ENCODE measurements around the gene ASTN2. TPM values are rescaled to one million over a fixed set of nuclear protein-coding genes. Genes with fewer than 3 reads are reported as not detected.

Gene ASTN2
- total RNA-seq, 1 experiment from 2014 or later, result 1.8 TPM

DNA sequence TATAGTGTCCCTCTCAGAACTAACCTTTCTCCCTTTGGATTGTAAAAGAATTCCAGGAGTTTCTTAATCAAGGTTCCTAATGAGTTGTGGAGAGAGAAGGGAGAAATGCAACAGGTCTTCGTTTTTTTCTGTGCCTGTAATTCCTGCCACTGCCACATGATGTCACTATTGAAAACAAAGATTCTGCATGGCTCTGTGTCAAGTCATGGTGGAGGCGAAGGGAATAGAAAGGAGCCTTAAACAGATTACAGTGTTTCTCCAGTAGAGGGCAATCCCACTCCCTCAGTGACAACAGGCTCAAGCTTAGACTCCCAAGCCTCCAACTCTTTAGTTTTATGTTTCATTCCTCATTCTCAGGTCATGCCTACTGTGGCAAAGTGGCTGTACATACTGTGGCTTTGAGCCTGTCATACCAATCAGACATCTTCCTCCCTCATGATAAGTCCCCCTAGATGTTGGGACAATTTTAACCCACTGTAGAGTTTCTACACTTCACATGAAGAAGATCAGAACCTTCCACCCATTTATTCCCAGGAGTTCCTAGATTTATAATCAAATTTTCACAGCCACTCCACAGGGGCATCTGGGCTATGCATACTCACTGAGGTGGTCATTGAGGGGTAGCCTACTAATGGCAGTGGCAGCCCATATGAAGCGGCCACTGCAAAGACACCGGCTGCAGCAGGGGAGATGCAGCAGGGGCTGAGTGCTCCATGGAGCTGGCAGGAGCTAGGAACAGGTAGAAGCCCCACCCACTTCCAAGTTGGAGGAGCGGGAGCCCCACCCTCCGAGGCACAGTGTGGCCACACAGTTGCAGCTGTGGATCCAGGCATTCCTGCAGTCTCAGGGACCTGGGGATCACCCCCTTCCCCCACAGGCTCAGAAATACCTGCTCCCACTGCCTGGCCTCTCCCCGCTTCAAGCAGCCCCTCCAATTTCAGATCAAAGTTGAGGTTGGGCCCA lies 825.2 kb downstream of the ASTN2 start:
- peaks cover 3% of the 10 kb centered on the region; the same call in 1 of the 2 replicates for H3K36me3 ChIP-seq

DNA sequence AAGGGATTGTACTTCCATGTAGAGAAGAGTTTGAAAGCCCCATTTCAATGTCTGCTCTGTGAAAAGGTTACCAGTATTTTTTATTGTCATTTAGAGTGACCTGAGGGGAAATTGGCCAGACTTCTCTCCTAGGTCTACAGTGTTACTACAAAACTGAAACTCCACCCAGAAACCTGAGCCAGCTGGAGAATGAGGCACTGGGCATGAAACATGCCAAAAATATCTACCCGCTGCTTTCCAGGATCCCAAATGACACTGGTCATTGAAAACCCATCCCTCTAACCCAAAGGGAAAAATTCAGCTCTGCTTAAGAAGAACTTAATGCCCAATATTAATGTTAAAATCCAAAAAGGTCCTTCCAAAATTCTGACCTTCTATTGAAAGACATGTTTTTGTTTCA lies 826.9 kb downstream of the ASTN2 start:
- Histone ChIP-seq H3K36me3 (peaks cover 3% of the 10 kb centered on the region; the same call in 1 of the 2 replicates), H3K27me3 (replicated peaks) (no peaks in the 10 kb centered on the region), H3K27ac (no peak overlapping the region), H3K9me3 (replicated peaks) (no peaks in the 10 kb centered on the region; the same call in 1 of the 2 replicates), H3K4me3 (no peak overlapping the region), H3K4me1 (replicated peaks) (no peaks in the 10 kb centered on the region; the same call in 1 of the 2 replicates)
- DNase-seq (ENCODE audit: low read depth in 1 of 2, low spot score in 2 of 2), result no peak

More for the DNA sequence above, 825.2 kb downstream of the ASTN2 start:
- no peaks in the 10 kb centered on the region for H3K4me1 ChIP-seq (replicated peaks)
- H3K27ac ChIP-seq, result no peak overlapping the region
- DNase-seq (ENCODE audit: low read depth in 1 of 2, low spot score in 2 of 2), result no peak
- no peak overlapping the region for H3K4me3 ChIP-seq
- H3K9me3 ChIP-seq (replicated peaks), result no peaks in the 10 kb centered on the region; the same call in 1 of the 2 replicates
- H3K27me3 ChIP-seq (replicated peaks), result no peaks in the 10 kb centered on the region

DNA sequence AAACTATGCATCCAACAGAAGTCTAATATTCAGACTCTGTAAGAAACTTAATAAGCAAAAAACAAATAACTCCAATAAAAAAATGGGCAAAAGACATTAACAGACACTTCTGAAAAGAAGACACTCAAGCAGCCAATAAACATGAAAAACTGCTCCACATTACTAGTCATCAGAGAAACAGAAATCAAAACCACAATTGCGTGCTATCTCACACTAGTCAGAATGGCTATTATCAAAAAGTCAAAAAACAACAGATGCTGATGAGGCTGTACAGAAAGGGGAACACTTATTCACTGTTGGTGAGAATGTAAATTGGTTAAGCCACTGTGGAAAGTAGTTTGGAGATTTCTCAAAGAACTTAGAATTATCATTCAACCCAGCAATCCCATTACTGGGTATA lies 829.0 kb downstream of the ASTN2 start:
- H3K27ac ChIP-seq, result no peak overlapping the region
- no peak overlapping the region for H3K4me3 ChIP-seq
- H3K9me3 ChIP-seq (replicated peaks), result no peaks in the 10 kb centered on the region; the same call in 1 of the 2 replicates
- no peak for DNase-seq (ENCODE audit: low read depth in 1 of 2, low spot score in 2 of 2)
- H3K27me3 ChIP-seq (replicated peaks), result no peaks in the 10 kb centered on the region
- H3K36me3 ChIP-seq, result peaks cover 3% of the 10 kb centered on the region; the same call in 1 of the 2 replicates
- H3K4me1 ChIP-seq (replicated peaks), result peaks cover 11% of the 10 kb centered on the region

DNA sequence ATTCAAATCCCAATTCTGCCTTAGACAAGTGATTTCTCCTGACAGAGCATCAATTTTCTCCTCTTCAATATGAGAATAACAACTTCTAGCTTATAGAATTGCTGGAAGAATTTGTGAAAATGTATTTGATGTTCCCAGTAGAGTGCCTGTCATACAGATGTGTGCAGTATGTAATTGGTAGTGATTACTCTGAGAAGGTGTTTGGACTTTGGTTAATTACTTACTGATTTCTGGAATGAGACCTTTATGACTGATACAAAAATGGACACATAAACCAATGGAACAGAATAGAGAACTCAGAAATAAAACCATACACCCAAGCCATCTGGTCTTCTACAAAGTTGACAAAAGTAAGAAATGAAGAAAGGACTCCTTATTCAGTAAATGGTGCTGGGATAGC lies 829.7 kb downstream of the ASTN2 start:
- H3K36me3 ChIP-seq, result peaks cover 3% of the 10 kb centered on the region; the same call in 1 of the 2 replicates
- H3K27ac ChIP-seq, result no peak overlapping the region
- no peak for DNase-seq (ENCODE audit: low read depth in 1 of 2, low spot score in 2 of 2)
- H3K9me3 ChIP-seq (replicated peaks), result no peaks in the 10 kb centered on the region; the same call in 1 of the 2 replicates
- no peaks in the 10 kb centered on the region for H3K27me3 ChIP-seq (replicated peaks)
- no peak overlapping the region for H3K4me3 ChIP-seq
- H3K4me1 ChIP-seq (replicated peaks), result peaks cover 11% of the 10 kb centered on the region

DNA sequence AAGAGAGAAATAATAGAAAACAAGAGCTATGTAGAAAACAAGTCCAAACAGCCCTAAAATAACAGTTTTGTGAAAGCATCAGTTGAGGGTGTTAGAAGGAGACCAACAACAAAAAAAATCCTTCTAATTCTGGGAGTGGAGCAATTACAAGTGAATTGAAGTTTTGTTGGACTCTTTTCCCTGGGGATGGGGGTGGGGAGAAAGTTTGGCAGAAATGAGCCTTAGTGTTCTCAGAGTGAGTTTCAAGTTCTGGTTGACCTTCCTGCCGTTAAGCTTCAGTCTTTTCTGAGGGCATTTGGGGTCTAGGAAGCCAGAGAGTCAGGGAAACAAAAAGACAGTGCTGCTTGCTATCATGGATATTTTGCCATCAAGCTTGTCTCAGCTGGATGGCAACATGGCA lies 834.0 kb downstream of the ASTN2 start:
- H3K4me1 ChIP-seq (replicated peaks), result peaks cover 11% of the 10 kb centered on the region
- no peaks in the 10 kb centered on the region for H3K36me3 ChIP-seq
- H3K27ac ChIP-seq, result no peak overlapping the region
- DNase-seq (ENCODE audit: low read depth in 1 of 2, low spot score in 2 of 2), result no peak
- no peaks in the 10 kb centered on the region for H3K27me3 ChIP-seq (replicated peaks)
- no peaks in the 10 kb centered on the region for H3K9me3 ChIP-seq (replicated peaks)
- H3K4me3 ChIP-seq, result no peak overlapping the region

DNA sequence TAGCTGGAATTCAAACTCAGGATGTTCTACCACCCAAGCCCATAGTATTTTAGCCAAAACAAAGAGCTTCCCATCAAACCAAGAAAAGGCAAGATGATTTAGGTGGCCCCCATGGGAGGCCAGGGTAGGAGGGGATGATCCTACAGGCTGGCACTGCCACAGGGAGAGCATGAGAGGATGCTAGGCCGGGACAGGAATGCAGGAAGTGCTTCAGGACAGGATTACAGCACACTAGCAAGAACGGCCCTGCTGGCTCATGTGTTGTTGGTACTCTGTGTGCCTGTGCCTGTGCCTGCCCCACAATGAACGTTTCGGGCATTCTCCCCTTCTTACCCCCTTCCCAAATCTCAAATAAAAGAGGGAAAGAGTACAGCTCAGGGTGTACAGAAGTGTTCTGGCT lies 838.5 kb downstream of the ASTN2 start:
- H3K27ac ChIP-seq, result no peak overlapping the region
- no peaks in the 10 kb centered on the region for H3K27me3 ChIP-seq (replicated peaks)
- no peak for DNase-seq (ENCODE audit: low read depth in 1 of 2, low spot score in 2 of 2)
- H3K9me3 ChIP-seq (replicated peaks), result no peaks in the 10 kb centered on the region
- H3K4me3 ChIP-seq, result no peak overlapping the region
- H3K4me1 ChIP-seq (replicated peaks), result peaks cover 10% of the 10 kb centered on the region
- H3K36me3 ChIP-seq, result no peaks in the 10 kb centered on the region

DNA sequence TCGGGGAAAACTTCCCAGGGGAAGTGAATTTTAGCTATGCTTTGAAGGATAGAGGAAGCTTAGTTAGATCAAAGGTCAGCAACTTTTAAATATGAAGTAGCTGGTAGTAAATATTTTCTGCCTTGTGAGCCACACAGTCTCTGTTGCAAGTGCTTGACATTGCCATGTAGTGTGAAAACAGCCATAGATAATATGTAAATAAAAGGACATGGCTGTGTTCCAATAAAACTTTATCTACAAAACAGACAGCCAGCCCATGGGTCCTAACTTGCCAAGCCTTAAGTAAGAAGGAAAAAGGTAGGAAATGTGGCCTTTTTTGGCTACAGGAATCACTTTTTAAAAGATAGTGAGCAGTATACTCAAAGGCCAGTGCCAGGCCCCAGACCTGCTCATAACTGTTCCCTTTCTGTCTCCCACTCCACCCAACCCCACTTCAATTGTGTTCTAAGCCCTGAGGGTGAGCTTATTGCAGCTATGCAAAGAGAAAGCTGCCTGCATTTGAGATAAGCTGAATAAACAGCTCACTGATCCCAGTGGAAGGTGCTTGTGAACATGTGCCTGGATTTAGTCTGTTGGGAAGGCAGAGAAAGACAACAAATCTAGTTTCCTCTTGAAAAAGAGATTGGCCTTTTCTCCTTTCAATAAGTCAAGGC lies 840.7 kb downstream of the ASTN2 start:
- Histone ChIP-seq H3K27me3 (replicated peaks) (no peaks in the 10 kb centered on the region), H3K27ac (no peak overlapping the region), H3K9me3 (replicated peaks) (no peaks in the 10 kb centered on the region), H3K4me3 (no peak overlapping the region), H3K4me1 (replicated peaks) (peaks cover 11% of the 10 kb centered on the region), H3K36me3 (no peaks in the 10 kb centered on the region)
- no peak for DNase-seq (ENCODE audit: low read depth in 1 of 2, low spot score in 2 of 2)

DNA sequence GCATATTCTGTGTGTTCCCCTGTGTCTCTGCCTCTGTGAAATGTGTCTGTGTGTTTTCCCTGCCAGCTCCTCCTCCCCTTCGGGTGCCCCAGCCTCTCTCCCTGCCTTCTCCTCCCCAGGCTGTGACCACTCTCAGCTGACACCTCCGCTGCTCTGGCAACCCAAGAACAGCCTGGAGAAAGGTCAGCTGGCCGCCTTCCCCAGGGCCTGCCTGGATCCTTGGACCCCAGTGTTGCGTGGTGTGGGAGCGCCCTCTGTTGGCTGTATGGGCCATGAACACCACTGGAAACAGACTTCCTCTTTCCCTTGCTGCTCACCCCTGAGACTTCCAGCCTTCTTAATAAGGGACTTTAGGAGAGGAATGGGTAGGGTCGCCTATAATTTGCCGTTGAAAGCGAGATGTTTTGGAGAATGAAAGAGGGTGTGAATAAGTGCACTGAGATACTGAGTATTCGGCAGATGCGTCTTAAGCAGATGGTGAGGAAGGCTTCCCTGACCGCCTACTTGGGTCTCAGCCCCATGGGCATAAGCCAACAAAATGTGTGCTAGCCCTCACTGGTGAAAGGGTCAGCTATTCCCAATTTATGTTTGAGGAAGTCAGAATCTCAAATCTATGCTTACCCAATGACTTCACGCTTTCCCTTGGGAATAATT lies 842.6 kb downstream of the ASTN2 start:
- Histone ChIP-seq H3K9me3 (replicated peaks) (no peaks in the 10 kb centered on the region), H3K27me3 (replicated peaks) (no peaks in the 10 kb centered on the region), H3K36me3 (no peaks in the 10 kb centered on the region), H3K4me3 (no peak overlapping the region), H3K4me1 (replicated peaks) (peaks cover 11% of the 10 kb centered on the region), H3K27ac (no peak overlapping the region)
- DNase-seq (ENCODE audit: low read depth in 1 of 2, low spot score in 2 of 2), result peak; percentile 65 to 79

DNA sequence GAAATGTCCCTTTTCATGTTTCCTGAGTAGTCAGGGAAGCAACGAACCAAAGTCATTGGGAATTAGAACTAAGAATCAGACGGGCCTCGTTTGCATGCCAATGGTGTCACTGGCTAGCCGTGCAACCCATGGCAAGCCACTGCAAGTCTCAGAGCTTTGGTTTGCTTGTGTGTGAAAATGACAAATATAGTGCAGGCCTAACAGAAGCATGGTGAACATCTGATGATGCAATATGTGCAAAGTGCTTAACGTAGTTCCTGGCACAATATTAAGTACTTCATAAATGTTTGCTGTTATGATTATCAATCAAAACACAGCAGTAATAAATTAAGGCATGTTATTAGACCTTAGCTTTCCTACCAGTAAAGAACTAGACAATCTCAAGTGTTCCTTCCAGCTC lies 845.7 kb downstream of the ASTN2 start:
- no peak for DNase-seq (ENCODE audit: low read depth in 1 of 2, low spot score in 2 of 2)
- no peak overlapping the region for H3K4me3 ChIP-seq
- H3K4me1 ChIP-seq (replicated peaks), result peaks cover 11% of the 10 kb centered on the region
- H3K27me3 ChIP-seq (replicated peaks), result no peaks in the 10 kb centered on the region
- H3K36me3 ChIP-seq, result no peaks in the 10 kb centered on the region
- H3K27ac ChIP-seq, result no peak overlapping the region
- H3K9me3 ChIP-seq (replicated peaks), result no peaks in the 10 kb centered on the region

DNA sequence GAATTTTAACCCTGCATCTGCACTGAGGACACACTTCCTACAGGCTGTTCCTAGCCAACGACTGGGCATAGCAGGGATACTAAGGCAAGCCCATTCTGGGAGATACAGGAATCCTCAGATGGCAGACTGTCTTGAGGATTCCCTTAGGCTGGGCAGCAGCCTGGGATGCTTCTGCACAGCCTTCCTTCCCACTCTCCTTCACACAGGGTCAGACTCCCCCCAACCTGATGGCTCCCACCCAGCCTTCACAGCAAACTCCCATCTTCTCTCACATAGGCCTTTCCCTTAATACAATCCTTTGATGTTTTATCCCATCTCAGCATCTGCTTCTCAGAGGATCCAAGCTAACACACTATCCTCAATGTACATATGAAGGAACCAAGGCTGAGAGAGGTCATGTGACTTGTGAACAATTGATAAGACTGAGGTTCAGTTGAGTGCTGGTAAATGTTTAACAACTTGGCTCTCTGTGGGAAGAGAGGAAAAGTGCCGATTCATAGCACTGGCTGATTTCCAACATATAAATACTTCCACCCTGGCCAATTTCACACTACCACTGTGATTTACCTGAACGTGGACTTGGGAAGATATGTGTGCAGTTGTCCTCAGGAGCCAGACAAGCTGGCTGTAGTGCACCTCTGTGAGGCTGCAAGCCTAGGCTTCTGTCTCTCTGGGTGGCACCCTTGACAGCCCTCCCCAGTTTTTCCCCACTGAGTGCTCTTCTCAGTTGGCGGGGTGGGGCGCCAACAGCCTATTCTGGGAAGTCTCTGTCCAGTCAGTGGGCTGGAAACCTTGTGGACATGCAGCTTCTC lies 848.0 kb downstream of the ASTN2 start:
- H3K4me3 ChIP-seq, result no peak overlapping the region
- H3K4me1 ChIP-seq (replicated peaks), result peaks cover 6% of the 10 kb centered on the region
- no peak overlapping the region for H3K27ac ChIP-seq
- DNase-seq (ENCODE audit: low read depth in 1 of 2, low spot score in 2 of 2), result peak in 1 of 2 experiments; percentile 6
- no peaks in the 10 kb centered on the region for H3K36me3 ChIP-seq
- no peaks in the 10 kb centered on the region for H3K9me3 ChIP-seq (replicated peaks)
- H3K27me3 ChIP-seq (replicated peaks), result no peaks in the 10 kb centered on the region

DNA sequence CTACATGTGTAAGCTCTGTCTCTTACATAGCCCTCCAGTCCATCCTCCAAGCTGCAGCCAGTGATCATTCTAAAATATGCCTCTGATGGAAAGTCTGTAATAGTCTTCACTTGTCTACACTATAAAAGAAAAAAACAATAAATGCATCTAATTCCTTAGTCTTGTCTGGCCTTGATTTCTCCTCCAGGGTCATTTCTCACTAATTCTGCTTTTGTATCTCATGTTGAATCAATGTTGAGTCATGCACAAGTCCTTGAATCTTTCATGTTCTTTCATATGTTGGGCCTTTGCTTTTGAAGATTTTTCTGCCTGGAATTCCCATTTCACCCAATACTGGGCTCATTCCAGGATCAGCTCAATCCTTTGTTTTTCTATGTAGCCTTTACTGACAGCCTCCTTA lies 848.9 kb downstream of the ASTN2 start:
- H3K4me3 ChIP-seq, result no peak overlapping the region
- no peaks in the 10 kb centered on the region for H3K27me3 ChIP-seq (replicated peaks)
- H3K27ac ChIP-seq, result no peak overlapping the region
- no peaks in the 10 kb centered on the region; the same call in 1 of the 2 replicates for H3K4me1 ChIP-seq (replicated peaks)
- no peaks in the 10 kb centered on the region for H3K36me3 ChIP-seq
- DNase-seq (ENCODE audit: low read depth in 1 of 2, low spot score in 2 of 2), result no peak
- no peaks in the 10 kb centered on the region for H3K9me3 ChIP-seq (replicated peaks)

DNA sequence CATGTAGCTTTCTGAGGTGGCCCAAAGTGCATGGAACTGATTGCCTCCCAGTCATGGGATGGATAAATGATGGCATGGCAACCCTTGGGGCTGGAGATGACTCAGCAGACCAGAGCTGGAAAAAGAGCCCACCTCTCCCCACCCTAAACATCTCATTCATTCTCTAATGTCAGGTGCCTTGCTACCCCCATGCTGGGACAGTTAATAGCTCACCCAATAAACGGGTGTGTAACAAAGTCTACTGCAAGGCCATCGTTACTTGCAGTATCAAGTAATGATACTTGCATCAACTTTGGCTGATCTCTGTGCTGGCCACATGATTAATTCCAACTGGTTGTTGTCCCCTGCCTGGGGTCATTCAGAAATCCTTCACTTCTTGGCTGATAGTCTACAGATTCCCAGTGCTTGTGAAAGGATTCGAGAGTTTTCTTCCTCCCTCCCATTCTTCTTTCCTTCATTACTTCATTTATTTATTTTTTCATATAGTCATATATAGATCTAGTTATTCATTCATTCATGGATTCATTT lies 850.5 kb downstream of the ASTN2 start:
- Histone ChIP-seq H3K9me3 (replicated peaks) (no peaks in the 10 kb centered on the region), H3K27me3 (replicated peaks) (no peaks in the 10 kb centered on the region), H3K4me3 (no peak overlapping the region), H3K4me1 (replicated peaks) (no peaks in the 10 kb centered on the region; the same call in 1 of the 2 replicates), H3K36me3 (no peaks in the 10 kb centered on the region), H3K27ac (no peak overlapping the region)
- no peak for DNase-seq (ENCODE audit: low read depth in 1 of 2, low spot score in 2 of 2)
